ENCODE results near the gene CDYL2.

DNA sequence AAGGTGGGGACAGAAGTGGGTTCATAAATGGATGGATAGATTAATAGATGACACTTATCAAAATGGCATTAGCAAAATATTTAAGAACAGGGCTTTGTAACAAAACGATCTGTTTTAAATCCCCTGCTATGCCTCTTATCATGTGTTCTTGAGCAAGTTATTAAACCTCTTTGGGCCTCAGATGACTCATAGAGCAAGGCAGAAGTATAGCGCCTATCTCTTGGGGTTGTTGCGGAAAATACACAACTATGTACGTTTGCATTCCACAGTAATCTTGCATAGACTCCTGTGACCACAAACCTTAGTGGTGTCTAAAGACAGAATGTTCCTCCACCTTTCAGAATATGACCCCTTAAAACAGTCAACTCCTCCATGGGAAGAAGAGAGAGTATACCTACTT lies 116.8 kb downstream of the CDYL2 start:
- TF ChIP-seq, protein P1, sequence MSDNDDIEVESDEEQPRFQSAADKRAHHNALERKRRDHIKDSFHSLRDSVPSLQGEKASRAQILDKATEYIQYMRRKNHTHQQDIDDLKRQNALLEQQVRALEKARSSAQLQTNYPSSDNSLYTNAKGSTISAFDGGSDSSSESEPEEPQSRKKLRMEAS (IDR thresholded peaks at IDR 0.05; ENCODE audit: insufficient read depth, insufficient read length): no peak
- TF ChIP-seq, protein P2, sequence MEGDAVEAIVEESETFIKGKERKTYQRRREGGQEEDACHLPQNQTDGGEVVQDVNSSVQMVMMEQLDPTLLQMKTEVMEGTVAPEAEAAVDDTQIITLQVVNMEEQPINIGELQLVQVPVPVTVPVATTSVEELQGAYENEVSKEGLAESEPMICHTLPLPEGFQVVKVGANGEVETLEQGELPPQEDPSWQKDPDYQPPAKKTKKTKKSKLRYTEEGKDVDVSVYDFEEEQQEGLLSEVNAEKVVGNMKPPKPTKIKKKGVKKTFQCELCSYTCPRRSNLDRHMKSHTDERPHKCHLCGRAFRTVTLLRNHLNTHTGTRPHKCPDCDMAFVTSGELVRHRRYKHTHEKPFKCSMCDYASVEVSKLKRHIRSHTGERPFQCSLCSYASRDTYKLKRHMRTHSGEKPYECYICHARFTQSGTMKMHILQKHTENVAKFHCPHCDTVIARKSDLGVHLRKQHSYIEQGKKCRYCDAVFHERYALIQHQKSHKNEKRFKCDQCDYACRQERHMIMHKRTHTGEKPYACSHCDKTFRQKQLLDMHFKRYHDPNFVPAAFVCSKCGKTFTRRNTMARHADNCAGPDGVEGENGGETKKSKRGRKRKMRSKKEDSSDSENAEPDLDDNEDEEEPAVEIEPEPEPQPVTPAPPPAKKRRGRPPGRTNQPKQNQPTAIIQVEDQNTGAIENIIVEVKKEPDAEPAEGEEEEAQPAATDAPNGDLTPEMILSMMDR (IDR thresholded peaks at IDR 0.05; ENCODE audit: extremely low read depth in 1 of 2, insufficient read depth in 1 of 2, low read depth in 1 of 2, low read length in 2 of 2): no peak
- TF ChIP-seq MYC (IDR thresholded peaks at IDR 0.05; ENCODE audit: low read depth, low read length) (no peak), EZH2 (IDR thresholded peaks at IDR 0.05; ENCODE audit: borderline replicate concordance, low read depth, low read length, severe bottlenecking) (no peak), GATA2 (IDR thresholded peaks at IDR 0.05; ENCODE audit: insufficient read depth, insufficient read length, low read depth, low read length) (no peak), POLR2AphosphoS5 (IDR thresholded peaks at IDR 0.05; ENCODE audit: insufficient read depth, low read depth, low read length) (no peak), POLR2A (IDR thresholded peaks at IDR 0.05; ENCODE audit: low read depth, low read length) (no peak), FOS (IDR thresholded peaks at IDR 0.05; ENCODE audit: borderline replicate concordance, insufficient read depth, low read length) (no peak), JUN (IDR thresholded peaks at IDR 0.05; ENCODE audit: borderline replicate concordance, insufficient read depth, insufficient read length, low read depth) (no peak)
